ENCODE data around the gene TAS1R3. TPM values are rescaled to one million over a fixed set of nuclear protein-coding genes. Genes with fewer than 3 reads are reported as not detected.

TAS1R3 gene
- total RNA-seq, 2 experiments from 2014 or later, result 0.99 to 1.1 TPM

Small RNA genes within 50 kb of the gene (microRNA-seq; reads per million reads assigned to microRNA genes)
- gene MIR6726 (ENCODE audit: borderline replicate concordance), result 2.3 reads per million
- gene MIR6727 (ENCODE audit: borderline replicate concordance), result 6.8 reads per million
- gene MIR6808 (ENCODE audit: borderline replicate concordance), result not detected

Small RNA genes within 50 kb of the gene (small RNA-seq; reads per million reads assigned to genes)
- not detected for gene MIR6726

Other genes with a start within 250 kb of the TAS1R3 start
- 13.1 and 27.6 TPM in 2 replicates for gene C1orf159, start 215.2 kb upstream of the TAS1R3 start, total RNA-seq (2014; rRNA removed; shearing (Covaris generic))
- gene C1orf159, start 215.2 kb upstream of the TAS1R3 start, total RNA-seq (2022), result 24.1 and 24.5 TPM in 2 replicates
- gene TTLL10, start 157.4 kb upstream of the TAS1R3 start, total RNA-seq (2014; rRNA removed; shearing (Covaris generic)), result not detected in 2 replicates
- gene TTLL10, start 157.4 kb upstream of the TAS1R3 start, total RNA-seq (2022), result not detected in 2 replicates
- not detected in 2 replicates for gene TNFRSF18, start 124.7 kb upstream of the TAS1R3 start, total RNA-seq (2014; rRNA removed; shearing (Covaris generic))
- not detected in 2 replicates for gene TNFRSF18, start 124.7 kb upstream of the TAS1R3 start, total RNA-seq (2022)
- gene TNFRSF4, start 117.1 kb upstream of the TAS1R3 start, total RNA-seq (2014; rRNA removed; shearing (Covaris generic)), result not detected in 2 replicates
- gene TNFRSF4, start 117.1 kb upstream of the TAS1R3 start, total RNA-seq (2022), result 1.1 and 1.4 TPM in 2 replicates
- 44.2 and 47.7 TPM in 2 replicates for gene SDF4, start 99.3 kb upstream of the TAS1R3 start, total RNA-seq (2014; rRNA removed; shearing (Covaris generic))
- gene SDF4, start 99.3 kb upstream of the TAS1R3 start, total RNA-seq (2022), result 82.8 and 85.7 TPM in 2 replicates
- 36.2 and 37.7 TPM in 2 replicates for gene B3GALT6, start 99.0 kb upstream of the TAS1R3 start, total RNA-seq (2014; rRNA removed; shearing (Covaris generic))
- 25.0 and 27.1 TPM in 2 replicates for gene B3GALT6, start 99.0 kb upstream of the TAS1R3 start, total RNA-seq (2022)
- 0.49 and 1.8 TPM in 2 replicates for gene C1QTNF12, start 84.6 kb upstream of the TAS1R3 start, total RNA-seq (2014; rRNA removed; shearing (Covaris generic))
- gene C1QTNF12, start 84.6 kb upstream of the TAS1R3 start, total RNA-seq (2022), result 6.1 and 7.0 TPM in 2 replicates
- gene UBE2J2, start 57.4 kb upstream of the TAS1R3 start, total RNA-seq (2014; rRNA removed; shearing (Covaris generic)), result 61.6 and 69.2 TPM in 2 replicates
- gene UBE2J2, start 57.4 kb upstream of the TAS1R3 start, total RNA-seq (2022), result 87.0 and 88.7 TPM in 2 replicates
- gene SCNN1D, start 50.8 kb upstream of the TAS1R3 start, total RNA-seq (2014; rRNA removed; shearing (Covaris generic)), result 3.9 and 6.2 TPM in 2 replicates
- gene SCNN1D, start 50.8 kb upstream of the TAS1R3 start, total RNA-seq (2022), result 11.3 and 12.7 TPM in 2 replicates
- 26.3 and 26.8 TPM in 2 replicates for gene ACAP3, start 23.4 kb upstream of the TAS1R3 start, total RNA-seq (2014; rRNA removed; shearing (Covaris generic))
- 47.6 and 47.7 TPM in 2 replicates for gene ACAP3, start 23.4 kb upstream of the TAS1R3 start, total RNA-seq (2022)
- gene PUSL1, start 22.7 kb upstream of the TAS1R3 start, total RNA-seq (2014; rRNA removed; shearing (Covaris generic)), result 41.8 and 57.1 TPM in 2 replicates
- 31.3 and 32.2 TPM in 2 replicates for gene PUSL1, start 22.7 kb upstream of the TAS1R3 start, total RNA-seq (2022)
- 128 and 142 TPM in 2 replicates for gene INTS11, start 6.6 kb upstream of the TAS1R3 start, total RNA-seq (2014; rRNA removed; shearing (Covaris generic))
- 146 and 162 TPM in 2 replicates for gene INTS11, start 6.6 kb upstream of the TAS1R3 start, total RNA-seq (2022)
- gene CPTP, start 6.5 kb upstream of the TAS1R3 start, total RNA-seq (2014; rRNA removed; shearing (Covaris generic)), result 16.6 and 18.5 TPM in 2 replicates
- 20.3 and 20.6 TPM in 2 replicates for gene CPTP, start 6.5 kb upstream of the TAS1R3 start, total RNA-seq (2022)
- gene DVL1, start 18.1 kb downstream of the TAS1R3 start, total RNA-seq (2014; rRNA removed; shearing (Covaris generic)), result 41.7 and 47.1 TPM in 2 replicates
- 27.8 and 30.7 TPM in 2 replicates for gene DVL1, start 18.1 kb downstream of the TAS1R3 start, total RNA-seq (2022)
- gene MXRA8, start 27.3 kb downstream of the TAS1R3 start, total RNA-seq (2014; rRNA removed; shearing (Covaris generic)), result not detected in 2 replicates
- gene MXRA8, start 27.3 kb downstream of the TAS1R3 start, total RNA-seq (2022), result not detected in 2 replicates
- 156 and 163 TPM in 2 replicates for gene AURKAIP1, start 43.9 kb downstream of the TAS1R3 start, total RNA-seq (2014; rRNA removed; shearing (Covaris generic))
- gene AURKAIP1, start 43.9 kb downstream of the TAS1R3 start, total RNA-seq (2022), result 145 and 172 TPM in 2 replicates
- 297 and 307 TPM in 2 replicates for gene CCNL2, start 68.1 kb downstream of the TAS1R3 start, total RNA-seq (2014; rRNA removed; shearing (Covaris generic))
- 213 and 238 TPM in 2 replicates for gene CCNL2, start 68.1 kb downstream of the TAS1R3 start, total RNA-seq (2022)
- gene MRPL20, start 76.0 kb downstream of the TAS1R3 start, total RNA-seq (2014; rRNA removed; shearing (Covaris generic)), result 165 and 196 TPM in 2 replicates
- gene MRPL20, start 76.0 kb downstream of the TAS1R3 start, total RNA-seq (2022), result 116 and 143 TPM in 2 replicates
- not detected in 2 replicates for gene ANKRD65, start 90.0 kb downstream of the TAS1R3 start, total RNA-seq (2014; rRNA removed; shearing (Covaris generic))
- not detected in 2 replicates for gene ANKRD65, start 90.0 kb downstream of the TAS1R3 start, total RNA-seq (2022)
- gene VWA1, start 104.4 kb downstream of the TAS1R3 start, total RNA-seq (2014; rRNA removed; shearing (Covaris generic)), result not detected in 2 replicates
- not detected in 2 replicates for gene VWA1, start 104.4 kb downstream of the TAS1R3 start, total RNA-seq (2022)
- gene ATAD3C, start 118.4 kb downstream of the TAS1R3 start, total RNA-seq (2014; rRNA removed; shearing (Covaris generic)), result 1.6 TPM in 1 of 2 replicates, not detected in the other
- gene ATAD3C, start 118.4 kb downstream of the TAS1R3 start, total RNA-seq (2022), result 2.1 and 3.0 TPM in 2 replicates
- 43.8 and 54.9 TPM in 2 replicates for gene ATAD3B, start 140.5 kb downstream of the TAS1R3 start, total RNA-seq (2014; rRNA removed; shearing (Covaris generic))
- gene ATAD3B, start 140.5 kb downstream of the TAS1R3 start, total RNA-seq (2022), result 54.3 and 62.4 TPM in 2 replicates
- gene ATAD3A, start 180.9 kb downstream of the TAS1R3 start, total RNA-seq (2014; rRNA removed; shearing (Covaris generic)), result 79.9 and 81.9 TPM in 2 replicates
- gene ATAD3A, start 180.9 kb downstream of the TAS1R3 start, total RNA-seq (2022), result 83.3 and 88.6 TPM in 2 replicates
- 0.64 and 0.76 TPM in 2 replicates for gene TMEM240, start 209.3 kb downstream of the TAS1R3 start, total RNA-seq (2014; rRNA removed; shearing (Covaris generic))
- 2.1 and 2.7 TPM in 2 replicates for gene TMEM240, start 209.3 kb downstream of the TAS1R3 start, total RNA-seq (2022)
- 97.7 and 101 TPM in 2 replicates for gene SSU72, start 243.6 kb downstream of the TAS1R3 start, total RNA-seq (2014; rRNA removed; shearing (Covaris generic))
- gene SSU72, start 243.6 kb downstream of the TAS1R3 start, total RNA-seq (2022), result 141 and 149 TPM in 2 replicates

All from OCI-LY7 (cell line).